ENCODE measurements around the gene RPS6KA6. TPM values are rescaled to one million over a fixed set of nuclear protein-coding genes. Genes with fewer than 3 reads are reported as not detected.

RPS6KA6 gene
- total and polyA plus RNA-seq, 12 donors = 0.91 to 6.3 (median 4.3) TPM

GRCh38 chrX:84175958-84176357 lies 12.0 kb downstream of the RPS6KA6 start:
- Histone ChIP-seq H3K4me1 (replicated peaks in 1 of 2) (no peaks in the 10 kb centered on the region), H3K9me3 (replicated peaks in 1 of 3) (no peaks in the 10 kb centered on the region), H3K27me3 (no peaks in the 10 kb centered on the region), H3K27ac (no peak overlapping the region), H3K36me3 (replicated peaks in 1 of 2) (no peaks in the 10 kb centered on the region), H3K4me3 (no peak overlapping the region)
- no peak for DNase-seq
- intact Hi-C loops (cut with DNase I) = no loop called here
- TF ChIP-seq POLR2A (IDR thresholded peaks at IDR 0.05) (no peak), CTCF (IDR thresholded peaks at IDR 0.05) (no peak)

GRCh38 chrX:84175274-84175673 lies 12.7 kb downstream of the RPS6KA6 start:
- Histone ChIP-seq H3K27me3 (no peaks in the 10 kb centered on the region), H3K4me1 (replicated peaks in 1 of 2) (no peaks in the 10 kb centered on the region), H3K27ac (no peak overlapping the region), H3K9me3 (replicated peaks in 1 of 3) (no peaks in the 10 kb centered on the region), H3K4me3 (no peak overlapping the region), H3K36me3 (replicated peaks in 1 of 2) (no peaks in the 10 kb centered on the region)
- WGBS, 4 donors = 72 to 93% (median 79%) methylated on average over 3 of the region's 3 CpGs
- no peak for DNase-seq
- no peak for TF ChIP-seq POLR2A (IDR thresholded peaks at IDR 0.05)
- TF ChIP-seq CTCF (IDR thresholded peaks at IDR 0.05) = no peak
- intact Hi-C loops (cut with DNase I) = no loop called here

DNA sequence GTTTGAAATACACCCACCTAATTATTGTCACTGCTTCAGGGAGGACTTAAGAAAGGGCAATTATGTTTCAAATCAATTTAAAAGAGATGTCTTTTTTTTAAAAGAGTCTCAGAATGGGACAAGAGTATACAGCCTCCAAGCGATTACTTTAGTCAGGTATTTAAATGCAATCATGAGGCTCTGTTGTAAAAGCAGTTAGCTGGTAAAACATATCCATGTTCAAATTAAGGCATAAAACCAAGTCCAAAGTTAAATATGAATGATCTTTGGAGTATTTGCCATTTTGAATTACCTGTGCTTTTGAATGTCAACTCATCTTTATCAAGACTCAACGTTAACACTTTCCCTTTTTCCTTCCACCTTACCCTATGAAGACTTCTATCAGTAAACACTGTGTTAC lies 13.7 kb downstream of the RPS6KA6 start:
- Histone ChIP-seq H3K4me3 (no peak overlapping the region), H3K9me3 (replicated peaks in 1 of 3) (no peaks in the 10 kb centered on the region), H3K27ac (no peak overlapping the region), H3K36me3 (replicated peaks in 1 of 2) (no peaks in the 10 kb centered on the region), H3K4me1 (replicated peaks in 1 of 2) (no peaks in the 10 kb centered on the region), H3K27me3 (no peaks in the 10 kb centered on the region)
- TF ChIP-seq CTCF (IDR thresholded peaks at IDR 0.05) (no peak), POLR2A (IDR thresholded peaks at IDR 0.05) (no peak)
- intact Hi-C loops (cut with DNase I) = no loop called here
- 71 to 97% (median 82%) methylated on average over 2 of the region's 2 CpGs for WGBS, 4 donors
- DNase-seq = no peak

DNA sequence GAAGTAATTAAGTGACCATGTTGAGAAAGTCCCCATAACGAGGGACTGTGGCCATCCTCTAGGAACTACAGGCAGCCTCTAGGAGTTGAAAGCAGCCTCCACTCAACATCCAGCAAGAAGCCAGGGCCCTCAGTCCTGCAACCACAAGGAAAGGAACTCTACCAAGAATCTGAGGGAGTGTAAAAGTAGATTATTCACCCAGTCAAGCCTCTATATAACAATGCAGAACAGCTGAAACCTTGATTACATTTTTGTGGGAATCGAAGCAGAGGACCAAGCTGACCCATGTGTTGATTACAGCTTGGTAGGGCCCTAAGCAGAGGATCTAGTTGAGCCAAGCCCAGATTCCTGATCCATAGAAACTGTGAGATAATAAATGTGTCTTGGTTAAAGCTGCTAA lies 17.1 kb downstream of the RPS6KA6 start:
- Histone ChIP-seq H3K4me3 (no peak overlapping the region), H3K27me3 (no peaks in the 10 kb centered on the region), H3K27ac (no peak overlapping the region), H3K4me1 (replicated peaks in 1 of 2) (no peaks in the 10 kb centered on the region), H3K9me3 (replicated peaks in 1 of 3) (no peaks in the 10 kb centered on the region), H3K36me3 (replicated peaks in 1 of 2) (no peaks in the 10 kb centered on the region)
- 69 to 100% (median 79%) methylated on average over 2 of the region's 2 CpGs for WGBS, 4 donors
- TF ChIP-seq POLR2A (IDR thresholded peaks at IDR 0.05) = no peak
- no peak for TF ChIP-seq CTCF (IDR thresholded peaks at IDR 0.05)
- DNase-seq = no peak
- intact Hi-C loops (cut with DNase I) = no loop called here
